ENCODE results near the gene ST6GALNAC2. TPM values are rescaled to one million over a fixed set of nuclear protein-coding genes. Genes with fewer than 3 reads are reported as not detected.

ST6GALNAC2 gene
- polyA plus RNA-seq, 1 donor (not counting 4 experiments of a cell fraction or from before 2014, with no cell fraction given), result 45.8 TPM

GRCh38 chr17:76529224-76530094 lies 56.2 kb downstream of the ST6GALNAC2 start:
- H2AFZ ChIP-seq (ENCODE audit: control insufficient read depth, low read length), result peak overlapping the region; percentile 75
- peak overlapping the region; percentile 5 for H3K4me2 ChIP-seq (ENCODE audit: control insufficient read depth, extremely low read depth, insufficient read depth, low read depth, low read length)
- dilution Hi-C loops (cut with MboI; ENCODE audit: extremely low pct_ligation_motif_present, low sequenced_read_pairs), result no loop called here
- H3K27ac ChIP-seq (ENCODE audit: control insufficient read depth, insufficient read depth, low read length), result peak overlapping the region; percentile 54
- peak overlapping the region; percentile 75 for H3K9ac ChIP-seq (ENCODE audit: control insufficient read depth, extremely low read depth, insufficient read depth, low read length)
- peak in 1 of 3 experiments; percentile 2 for TF ChIP-seq CTCF (optimal IDR thresholded peaks at IDR 0.05 in 1 of 3, IDR thresholded peaks at IDR 0.05 in 1 of 3, conservative IDR thresholded peaks at IDR 0.05 in 1 of 3; ENCODE audit: extremely low read depth in 1 of 3, insufficient read depth in 2 of 3, low read length in 3 of 3)
- TF ChIP-seq EZH2 (IDR thresholded peaks at IDR 0.05; ENCODE audit: low read length), result no peak
- DNase-seq (ENCODE audit: low read depth, low spot score) (no peak), FAIRE-seq (no peak)
- no peaks in the 10 kb centered on the region for H4K20me1 ChIP-seq (ENCODE audit: control insufficient read depth, extremely low read depth, insufficient read depth, low read length)
- H3K9me3 ChIP-seq (ENCODE audit: control insufficient read depth, low read depth, low read length), result no peaks in the 10 kb centered on the region
- no peaks in the 10 kb centered on the region for H3K9me1 ChIP-seq (ENCODE audit: control insufficient read depth, extremely low read depth, insufficient read depth, low read length)
- no peak overlapping the region for H3K4me3 ChIP-seq (ENCODE audit: control insufficient read depth in 2 of 3, extremely low read depth in 1 of 3, insufficient read depth in 2 of 3, low read depth in 1 of 3, low read length in 3 of 3)
- no peaks in the 10 kb centered on the region for H3K36me3 ChIP-seq (ENCODE audit: control insufficient read depth in 2 of 2, extremely low read depth in 1 of 2, insufficient read depth in 2 of 2, low read length in 2 of 2)
- H3K27me3 ChIP-seq (ENCODE audit: control insufficient read depth, extremely low read depth, insufficient read depth, low read length), result no peaks in the 10 kb centered on the region
- peaks cover 48% of the 10 kb centered on the region for H3K4me1 ChIP-seq (ENCODE audit: control insufficient read depth, extremely low read depth, insufficient read depth, low read length)
- no peaks in the 10 kb centered on the region for H3K79me2 ChIP-seq (ENCODE audit: control insufficient read depth, insufficient read depth, low read length)

- peak overlapping the region; percentile 75 for H3K9ac ChIP-seq (ENCODE audit: control insufficient read depth, extremely low read depth, insufficient read depth, low read length)
- peaks cover 48% of the 10 kb centered on the region for H3K4me1 ChIP-seq (ENCODE audit: control insufficient read depth, extremely low read depth, insufficient read depth, low read length)
- no peak overlapping the region for H3K4me3 ChIP-seq (ENCODE audit: control insufficient read depth in 2 of 3, extremely low read depth in 1 of 3, insufficient read depth in 2 of 3, low read depth in 1 of 3, low read length in 3 of 3)
Observed at GRCh38 chr17:76528528-76529223, 57.0 kb downstream of the ST6GALNAC2 start.

More at GRCh38 chr17:76528528-76529223, 57.0 kb downstream of the ST6GALNAC2 start:
- Histone ChIP-seq H4K20me1 (ENCODE audit: control insufficient read depth, extremely low read depth, insufficient read depth, low read length) (no peaks in the 10 kb centered on the region), H3K27ac (ENCODE audit: control insufficient read depth, insufficient read depth, low read length) (no peak overlapping the region), H3K27me3 (ENCODE audit: control insufficient read depth, extremely low read depth, insufficient read depth, low read length) (no peaks in the 10 kb centered on the region), H3K79me2 (ENCODE audit: control insufficient read depth, insufficient read depth, low read length) (no peaks in the 10 kb centered on the region), H3K4me2 (ENCODE audit: control insufficient read depth, extremely low read depth, insufficient read depth, low read depth, low read length) (peak overlapping the region; percentile 5), H3K36me3 (ENCODE audit: control insufficient read depth in 2 of 2, extremely low read depth in 1 of 2, insufficient read depth in 2 of 2, low read length in 2 of 2) (no peaks in the 10 kb centered on the region), H3K9me3 (ENCODE audit: control insufficient read depth, low read depth, low read length) (no peaks in the 10 kb centered on the region), H2AFZ (ENCODE audit: control insufficient read depth, low read length) (peak overlapping the region; percentile 75), H3K9me1 (ENCODE audit: control insufficient read depth, extremely low read depth, insufficient read depth, low read length) (no peaks in the 10 kb centered on the region)
- DNase-seq (ENCODE audit: low read depth, low spot score) (no peak), FAIRE-seq (no peak)
- dilution Hi-C loops (cut with MboI; ENCODE audit: extremely low pct_ligation_motif_present, low sequenced_read_pairs), result no loop called here
- TF ChIP-seq CTCF (optimal IDR thresholded peaks at IDR 0.05 in 1 of 3, IDR thresholded peaks at IDR 0.05 in 1 of 3, conservative IDR thresholded peaks at IDR 0.05 in 1 of 3; ENCODE audit: extremely low read depth in 1 of 3, insufficient read depth in 2 of 3, low read length in 3 of 3) (peak in 1 of 3 experiments; percentile 38), EZH2 (IDR thresholded peaks at IDR 0.05; ENCODE audit: low read length) (no peak)
